Ascending aorta (tissue), 2 donors: ENCODE results near the gene DNAH1. TPM values are rescaled to one million over a fixed set of nuclear protein-coding genes. Genes with fewer than 3 reads are reported as not detected.

Source experiments
- DNase-seq, 2 donors: peaks; one replicate each; pipeline ENCODE4 v3.0.0-alpha.2; 2019; ENCODE audit warnings: low spot score in 2 of 2
- H3K27ac ChIP-seq, 2 donors: fragments of 200-600 bp; sonication (generic); one replicate each; pipeline ENCODE4 v1.5.1; 2016 to 2017; ENCODE audit warnings: mild to moderate bottlenecking in 1 of 2
- H3K27me3 ChIP-seq: fragments of 200-600 bp; sonication (generic); one replicate; pipeline ENCODE4 v1.5.1; 2017
- H3K36me3 ChIP-seq, 2 donors: fragments of 200-600 bp; sonication (generic); one replicate each; pipeline ENCODE4 v1.5.1; 2016
- H3K4me1 ChIP-seq, 2 donors: fragments of 200-600 bp; sonication (generic); one replicate each; pipeline ENCODE4 v1.5.1; 2016 to 2017; ENCODE audit warnings: mild to moderate bottlenecking in 1 of 2
- H3K4me3 ChIP-seq, 2 donors: fragments of 200-600 bp; sonication (generic); one replicate each; pipeline ENCODE4 v1.5.1; 2016 to 2017; ENCODE audit warnings: mild to moderate bottlenecking in 1 of 2
- H3K9me3 ChIP-seq, 2 donors: fragments of 200-600 bp; sonication (generic); one replicate each; pipeline ENCODE4 v1.5.1; 2016
- intact Hi-C: fragments of 100-400 bp; cut with DNase I; formaldehyde crosslinking; loops from one replicate; pipeline ENCODE4 v1.15.1; 2023
- total RNA-seq: library from RNA; depleted of rRNA; stranded (reverse); fragments of >200 nt; gene quantifications from one replicate; pipeline ENCODE4 v1.1.0, GENCODE V29; 2016
- TF ChIP-seq, protein P1 (sequence below), 3 experiments: fragments of 200-600 bp in 2 of 3; fragments of 450-650 bp in 1 of 3; sonication (generic) in 2 of 3; IDR thresholded peaks; one replicate each; pipeline ENCODE4 v1.5.1; 2016 to 2019; ENCODE audit warnings: antibody characterized with exemption in 3 of 3, mild to moderate bottlenecking in 1 of 3, moderate library complexity in 1 of 3

Gene DNAH1
- total RNA-seq, 1 donor from 2014 or later = 7.6 TPM

DNA sequence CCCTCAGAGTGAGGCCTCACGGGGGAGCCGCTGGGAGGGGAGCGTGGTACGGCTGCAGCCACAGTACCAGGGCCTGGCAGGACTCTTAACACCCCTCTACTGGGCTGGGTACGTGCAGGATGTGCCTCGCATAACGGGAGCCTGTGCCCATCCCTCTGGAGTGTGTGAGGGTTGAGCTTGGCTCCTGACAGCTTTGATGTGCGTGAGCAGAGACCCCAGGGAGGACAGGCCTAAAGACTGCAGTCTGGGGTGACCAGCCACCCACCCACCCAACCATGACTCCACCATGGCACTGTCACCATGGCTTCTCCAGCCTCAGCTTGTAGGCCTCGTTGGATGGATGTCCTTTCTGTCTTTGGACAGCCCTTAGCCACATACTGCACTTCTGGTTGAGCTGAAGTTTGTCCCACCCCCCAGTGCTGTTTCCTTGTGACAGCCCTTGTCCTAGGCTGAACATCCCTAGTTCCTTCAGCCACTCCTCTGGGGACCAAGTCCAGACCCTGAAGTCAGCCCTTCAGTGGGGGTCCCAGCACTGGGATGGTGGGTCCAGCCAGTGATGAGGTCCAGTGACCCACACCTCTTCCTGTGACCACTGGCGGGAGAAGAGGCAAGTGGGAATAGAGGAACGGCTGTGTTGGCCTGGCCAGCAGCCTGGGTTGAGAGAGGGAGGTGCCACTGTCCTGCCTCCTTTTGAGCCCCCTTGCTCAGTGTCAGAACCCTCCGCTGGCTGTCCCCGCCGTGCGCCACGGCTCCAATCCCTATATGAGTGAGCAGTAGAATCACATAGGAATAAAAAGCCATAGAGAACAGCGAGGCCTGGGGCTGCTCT lies 22.4 kb upstream of the DNAH1 start:
- Histone ChIP-seq H3K9me3 (no peaks in the 10 kb centered on the region), H3K27ac (no peak overlapping the region), H3K4me3 (no peak overlapping the region), H3K36me3 (peaks cover 12 to 22% of the 10 kb centered on the region in 2 donors), H3K4me1 (peaks cover 0 to 1% of the 10 kb centered on the region in 2 donors), H3K27me3 (no peaks in the 10 kb centered on the region)
- intact Hi-C loops = no loop called here
- DNase-seq = no peak
- TF ChIP-seq, protein P1, sequence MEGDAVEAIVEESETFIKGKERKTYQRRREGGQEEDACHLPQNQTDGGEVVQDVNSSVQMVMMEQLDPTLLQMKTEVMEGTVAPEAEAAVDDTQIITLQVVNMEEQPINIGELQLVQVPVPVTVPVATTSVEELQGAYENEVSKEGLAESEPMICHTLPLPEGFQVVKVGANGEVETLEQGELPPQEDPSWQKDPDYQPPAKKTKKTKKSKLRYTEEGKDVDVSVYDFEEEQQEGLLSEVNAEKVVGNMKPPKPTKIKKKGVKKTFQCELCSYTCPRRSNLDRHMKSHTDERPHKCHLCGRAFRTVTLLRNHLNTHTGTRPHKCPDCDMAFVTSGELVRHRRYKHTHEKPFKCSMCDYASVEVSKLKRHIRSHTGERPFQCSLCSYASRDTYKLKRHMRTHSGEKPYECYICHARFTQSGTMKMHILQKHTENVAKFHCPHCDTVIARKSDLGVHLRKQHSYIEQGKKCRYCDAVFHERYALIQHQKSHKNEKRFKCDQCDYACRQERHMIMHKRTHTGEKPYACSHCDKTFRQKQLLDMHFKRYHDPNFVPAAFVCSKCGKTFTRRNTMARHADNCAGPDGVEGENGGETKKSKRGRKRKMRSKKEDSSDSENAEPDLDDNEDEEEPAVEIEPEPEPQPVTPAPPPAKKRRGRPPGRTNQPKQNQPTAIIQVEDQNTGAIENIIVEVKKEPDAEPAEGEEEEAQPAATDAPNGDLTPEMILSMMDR (IDR thresholded peaks at IDR 0.05) = no peak

DNA sequence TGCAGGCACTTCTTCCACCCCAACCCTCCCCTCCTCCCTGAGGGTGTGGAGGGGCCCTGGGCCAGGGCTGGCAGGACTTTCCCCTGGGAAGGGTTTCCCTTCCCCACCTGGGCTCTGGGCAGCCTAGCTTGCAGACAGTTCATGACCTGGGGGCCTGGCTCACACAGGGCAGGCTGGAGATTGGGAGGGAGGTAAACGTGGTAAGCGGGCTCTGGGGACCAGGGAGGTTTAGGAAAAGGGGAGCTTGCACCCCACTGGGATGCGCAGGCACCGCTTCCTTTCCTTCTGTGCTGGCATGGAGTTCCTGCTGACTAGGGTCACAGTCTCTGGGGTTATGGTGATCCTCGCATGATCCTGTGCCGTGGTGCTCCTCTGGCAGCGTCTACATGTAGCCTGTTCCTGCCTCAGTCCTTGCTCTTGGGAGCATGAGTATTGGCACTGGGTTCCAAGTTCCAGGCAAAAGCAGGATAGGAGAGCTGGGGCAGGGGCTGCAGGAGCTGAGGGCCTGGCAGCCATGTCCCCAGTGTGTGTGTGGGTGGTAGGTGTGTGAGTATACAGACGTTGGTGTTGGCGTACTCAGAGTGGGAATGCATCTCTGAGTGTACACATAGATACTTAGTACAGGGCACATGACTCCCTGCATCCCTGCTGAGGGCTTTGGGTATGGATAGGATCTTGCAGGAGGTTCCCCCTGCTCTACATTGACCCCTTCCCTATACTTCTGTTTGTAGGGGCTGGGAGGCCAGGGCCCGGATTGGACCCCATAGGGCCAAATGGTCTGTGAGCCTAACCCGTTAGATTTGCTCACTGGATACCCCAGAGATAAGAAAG lies 21.6 kb upstream of the DNAH1 start:
- intact Hi-C loops = no loop called here
- Histone ChIP-seq H3K27ac (no peak overlapping the region), H3K27me3 (no peaks in the 10 kb centered on the region), H3K4me3 (no peak overlapping the region), H3K36me3 (peaks cover 12 to 22% of the 10 kb centered on the region in 2 donors), H3K9me3 (no peaks in the 10 kb centered on the region), H3K4me1 (no peaks in the 10 kb centered on the region)
- TF ChIP-seq, protein P1 (IDR thresholded peaks at IDR 0.05) = no peak
- no peak for DNase-seq

DNA sequence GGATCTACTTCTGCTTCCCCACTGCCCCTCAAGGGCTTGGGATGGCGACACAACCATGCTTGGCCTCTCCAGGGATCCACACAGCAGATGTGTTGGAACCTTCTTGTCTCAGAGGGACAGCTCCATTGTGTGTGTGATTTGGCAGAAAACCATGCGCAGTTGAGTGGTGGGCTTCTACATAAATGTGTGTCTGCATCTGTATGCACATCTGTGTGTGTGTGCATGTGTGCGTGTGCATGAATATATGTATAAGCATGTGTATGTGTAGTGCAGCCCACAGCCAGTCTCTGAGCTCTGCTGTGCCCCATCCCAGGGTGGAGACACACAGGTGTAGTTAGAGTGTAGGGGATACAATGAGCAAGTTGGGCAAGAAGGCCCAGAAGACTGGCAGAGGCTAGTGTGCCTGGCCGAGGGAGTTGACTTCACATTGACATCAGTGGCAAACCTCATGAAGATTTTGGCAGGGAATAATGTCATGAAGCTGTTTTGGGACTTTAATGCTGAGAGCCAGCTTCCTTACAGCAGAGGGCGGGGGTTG lies 20.4 kb upstream of the DNAH1 start:
- H3K27ac ChIP-seq = no peak overlapping the region
- H3K9me3 ChIP-seq = no peaks in the 10 kb centered on the region
- H3K4me3 ChIP-seq = no peak overlapping the region
- no peaks in the 10 kb centered on the region for H3K27me3 ChIP-seq
- H3K4me1 ChIP-seq = no peaks in the 10 kb centered on the region
- H3K36me3 ChIP-seq = peaks cover 12 to 22% of the 10 kb centered on the region in 2 donors
- no peak for DNase-seq
- TF ChIP-seq, protein P1 (IDR thresholded peaks at IDR 0.05) = no peak
- intact Hi-C loops = no loop called here

DNA sequence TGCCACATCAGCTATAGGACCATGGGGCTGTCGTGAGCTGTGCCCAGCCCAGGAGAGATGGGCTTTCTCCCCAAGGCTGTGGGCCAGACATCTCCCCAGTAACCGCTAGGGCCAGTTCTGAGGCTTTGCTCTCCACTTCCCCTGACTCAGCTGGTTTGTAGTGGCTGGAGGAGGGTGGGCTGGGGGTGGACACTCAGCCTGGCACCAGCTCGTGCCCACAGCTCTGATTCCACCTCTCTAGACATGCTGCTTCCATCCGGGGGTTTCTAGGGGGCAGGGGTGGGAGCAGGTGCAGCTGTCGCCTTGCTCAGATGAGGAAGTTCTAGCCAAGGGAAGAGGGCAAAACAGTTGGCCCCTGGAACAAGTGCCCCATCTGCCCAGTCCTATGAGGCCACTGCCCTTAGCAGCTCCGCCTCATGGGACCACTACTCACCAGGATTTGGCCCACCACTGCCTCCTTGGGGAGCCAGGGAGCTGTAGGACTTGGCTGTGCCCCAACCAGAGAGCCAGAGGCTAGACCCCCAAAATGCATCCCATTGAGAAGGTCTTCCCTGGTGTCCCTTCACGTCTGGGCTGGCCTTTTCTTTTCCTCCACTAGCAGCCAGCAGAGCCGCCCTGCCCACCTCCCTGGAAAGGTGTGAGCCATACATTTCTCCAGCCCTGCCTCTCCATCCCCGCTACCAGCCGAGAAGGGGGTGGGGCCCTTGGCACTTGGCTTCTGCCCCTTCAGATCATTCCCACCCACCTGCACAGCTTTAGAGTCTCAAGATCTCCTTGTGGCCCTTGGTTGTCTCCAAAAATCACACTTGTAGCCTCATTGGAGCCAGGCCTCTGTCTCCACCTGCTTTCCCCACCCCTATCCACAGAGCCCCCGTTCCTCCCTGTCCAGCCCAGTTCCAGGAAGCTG lies 18.6 kb upstream of the DNAH1 start:
- Histone ChIP-seq H3K4me3 (no peak overlapping the region), H3K27ac (no peak overlapping the region), H3K4me1 (no peaks in the 10 kb centered on the region), H3K9me3 (no peaks in the 10 kb centered on the region), H3K36me3 (peaks cover 6 to 11% of the 10 kb centered on the region in 2 donors), H3K27me3 (no peaks in the 10 kb centered on the region)
- TF ChIP-seq, protein P1 (IDR thresholded peaks at IDR 0.05) = no peak
- no peak for DNase-seq
- intact Hi-C loops = no loop called here
